ENCODE results near the gene PTTG1IP2. TPM values are rescaled to one million over a fixed set of nuclear protein-coding genes. Genes with fewer than 3 reads are reported as not detected.
A peak's percentile ranks its signal among the peaks of the same experiment; 100 is the strongest.

PTTG1IP2 gene
- total RNA-seq, 2 donors from 2014 or later = not detected

- no peaks in the 10 kb centered on the region for H3K27me3 ChIP-seq
- H3K4me3 ChIP-seq = no peak overlapping the region
- no peaks in the 10 kb centered on the region for H3K4me1 ChIP-seq
- intact Hi-C loops (cut with DNase I) = no loop called here
- no peaks in the 10 kb centered on the region for H3K9me3 ChIP-seq
- H3K36me3 ChIP-seq (replicated peaks in 1 of 2; ENCODE audit: insufficient read depth in 1 of 2, low read depth in 2 of 2) = no peaks in the 10 kb centered on the region
- TF ChIP-seq POLR2A (IDR thresholded peaks at IDR 0.05) (no peak), CTCF (IDR thresholded peaks at IDR 0.05) (no peak)
- H3K27ac ChIP-seq = no peak overlapping the region
- ATAC-seq (no peak), DNase-seq (no peak)
- WGBS, 2 donors = 78 to 83% methylated on average over 7 of the region's 7 CpGs
Measured at GRCh38 chr7:90532231-90532929, 62.9 kb downstream of the PTTG1IP2 start.

- no peak for DNase-seq
- no peak for ATAC-seq
- WGBS, 2 donors = 60 to 70% methylated on average over 3 of the region's 3 CpGs
- Histone ChIP-seq H3K4me3 (no peak overlapping the region), H3K27me3 (no peaks in the 10 kb centered on the region), H3K9me3 (no peaks in the 10 kb centered on the region), H3K36me3 (replicated peaks in 1 of 2; ENCODE audit: insufficient read depth in 1 of 2, low read depth in 2 of 2) (no peaks in the 10 kb centered on the region), H3K4me1 (no peaks in the 10 kb centered on the region), H3K27ac (no peak overlapping the region)
- TF ChIP-seq POLR2A (IDR thresholded peaks at IDR 0.05) = no peak
- TF ChIP-seq CTCF (IDR thresholded peaks at IDR 0.05) = no peak
- intact Hi-C loops (cut with DNase I) = no loop called here
Measured at GRCh38 chr7:90536449-90536848, 67.0 kb downstream of the PTTG1IP2 start.

GRCh38 chr7:90538405-90538804, 69.0 kb downstream of the PTTG1IP2 start:
- intact Hi-C loops (cut with DNase I) = no loop called here
- no peak overlapping the region for H3K27ac ChIP-seq
- DNase-seq (no peak), ATAC-seq (no peak)
- no peak for TF ChIP-seq POLR2A (IDR thresholded peaks at IDR 0.05)
- TF ChIP-seq CTCF (IDR thresholded peaks at IDR 0.05) = no peak
- no peaks in the 10 kb centered on the region for H3K9me3 ChIP-seq
- no peak overlapping the region for H3K4me3 ChIP-seq
- WGBS, 2 donors = 79 to 89% methylated on average over 2 of the region's 2 CpGs
- H3K27me3 ChIP-seq = no peaks in the 10 kb centered on the region
- no peaks in the 10 kb centered on the region for H3K36me3 ChIP-seq (replicated peaks in 1 of 2; ENCODE audit: insufficient read depth in 1 of 2, low read depth in 2 of 2)
- no peaks in the 10 kb centered on the region for H3K4me1 ChIP-seq

GRCh38 chr7:90540406-90540805, 71.0 kb downstream of the PTTG1IP2 start:
- no peak for TF ChIP-seq POLR2A (IDR thresholded peaks at IDR 0.05)
- TF ChIP-seq CTCF (IDR thresholded peaks at IDR 0.05) = no peak
- DNase-seq (no peak), ATAC-seq (no peak)
- intact Hi-C loops (cut with DNase I) = no loop called here
- Histone ChIP-seq H3K27ac (no peak overlapping the region), H3K27me3 (no peaks in the 10 kb centered on the region), H3K4me3 (no peak overlapping the region), H3K4me1 (no peaks in the 10 kb centered on the region), H3K9me3 (no peaks in the 10 kb centered on the region), H3K36me3 (replicated peaks in 1 of 2; ENCODE audit: insufficient read depth in 1 of 2, low read depth in 2 of 2) (no peaks in the 10 kb centered on the region)
- WGBS, 2 donors = 33 to 63% methylated on average over 1 of the region's 1 CpG

- WGBS, 2 donors = 43 to 65% methylated on average over 4 of the region's 4 CpGs
- no peaks in the 10 kb centered on the region for H3K36me3 ChIP-seq (replicated peaks in 1 of 2; ENCODE audit: insufficient read depth in 1 of 2, low read depth in 2 of 2)
- no peaks in the 10 kb centered on the region for H3K4me1 ChIP-seq
- intact Hi-C loops (cut with DNase I) = no loop called here
- ATAC-seq (no peak), DNase-seq (peak in 1 of 4 donors; percentile 6)
- H3K9me3 ChIP-seq = no peaks in the 10 kb centered on the region
- no peak overlapping the region for H3K4me3 ChIP-seq
- H3K27ac ChIP-seq = no peak overlapping the region
- TF ChIP-seq POLR2A (IDR thresholded peaks at IDR 0.05) = no peak
- TF ChIP-seq CTCF (IDR thresholded peaks at IDR 0.05) = no peak
- no peaks in the 10 kb centered on the region for H3K27me3 ChIP-seq
Measured at GRCh38 chr7:90551036-90551435, 81.6 kb downstream of the PTTG1IP2 start.
